ENCODE measurements around the gene DPEP2. TPM values are rescaled to one million over a fixed set of nuclear protein-coding genes. Genes with fewer than 3 reads are reported as not detected.

The DPEP2 gene
- total and polyA plus RNA-seq, 2 of the 13 experiments (the other 11 are each of a cell fraction or from before 2014, with no cell fraction given), result 0.18 TPM; not detected in 1

DNA sequence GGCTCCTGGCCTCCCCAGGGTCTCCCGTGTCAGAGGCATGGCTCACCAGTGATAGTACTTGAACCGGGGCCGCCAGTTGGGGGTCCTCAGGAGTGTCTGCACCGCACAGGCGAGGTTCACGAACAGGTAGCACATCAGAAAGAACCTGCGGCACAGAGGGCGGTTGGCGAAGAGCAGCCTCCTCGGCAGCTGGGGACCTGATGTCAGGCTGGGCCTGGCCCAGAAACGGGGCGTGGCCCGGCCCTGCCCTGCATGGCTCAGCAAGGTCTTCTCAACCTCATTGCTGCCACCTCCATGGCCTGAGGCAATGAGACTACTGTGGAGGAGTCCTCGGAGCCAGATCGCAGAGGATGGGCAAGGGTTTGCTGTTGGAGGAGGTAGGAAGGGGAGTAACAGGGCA, 51.3 kb downstream of the DPEP2 start (continued):
- TF ChIP-seq ZNF746 (CRISPR knock-in tag; IDR thresholded peaks at IDR 0.05) (no peak), SAFB2 (CRISPR knock-in tag; IDR thresholded peaks at IDR 0.05; ENCODE audit: borderline replicate concordance, low read depth) (no peak), ZNF772 (CRISPR knock-in tag; IDR thresholded peaks at IDR 0.05) (no peak), ZNF510 (CRISPR knock-in tag; IDR thresholded peaks at IDR 0.05; ENCODE audit: low read depth) (no peak), NFKBIZ (CRISPR knock-in tag; IDR thresholded peaks at IDR 0.05) (no peak), SMAD3 (CRISPR knock-in tag; IDR thresholded peaks at IDR 0.05) (no peak), DNMT1 (CRISPR knock-in tag; IDR thresholded peaks at IDR 0.05) (no peak), POLR2AphosphoS5 (IDR thresholded peaks at IDR 0.05; ENCODE audit: low read depth, low read length) (peak; percentile 24), ZNF776 (CRISPR knock-in tag; IDR thresholded peaks at IDR 0.05) (0 out of 2 replicates have a peak, but pooled peaks have one; percentile 11), IRF1 (CRISPR knock-in tag; IDR thresholded peaks at IDR 0.05; ENCODE audit: low read depth) (no peak), ZBTB20 (CRISPR knock-in tag; IDR thresholded peaks at IDR 0.05; ENCODE audit: borderline replicate concordance, low read depth) (no peak), ARID3A (IDR thresholded peaks at IDR 0.05; ENCODE audit: low read depth, low read length) (no peak), NFKB2 (CRISPR knock-in tag; IDR thresholded peaks at IDR 0.05; ENCODE audit: borderline replicate concordance) (0 out of 2 replicates have a peak, but pooled peaks have one; percentile 16), SMC3 (IDR thresholded peaks at IDR 0.05; ENCODE audit: low read length) (no peak), ZNF124 (CRISPR knock-in tag; IDR thresholded peaks at IDR 0.05) (no peak)
- TF ChIP-seq, protein P1, sequence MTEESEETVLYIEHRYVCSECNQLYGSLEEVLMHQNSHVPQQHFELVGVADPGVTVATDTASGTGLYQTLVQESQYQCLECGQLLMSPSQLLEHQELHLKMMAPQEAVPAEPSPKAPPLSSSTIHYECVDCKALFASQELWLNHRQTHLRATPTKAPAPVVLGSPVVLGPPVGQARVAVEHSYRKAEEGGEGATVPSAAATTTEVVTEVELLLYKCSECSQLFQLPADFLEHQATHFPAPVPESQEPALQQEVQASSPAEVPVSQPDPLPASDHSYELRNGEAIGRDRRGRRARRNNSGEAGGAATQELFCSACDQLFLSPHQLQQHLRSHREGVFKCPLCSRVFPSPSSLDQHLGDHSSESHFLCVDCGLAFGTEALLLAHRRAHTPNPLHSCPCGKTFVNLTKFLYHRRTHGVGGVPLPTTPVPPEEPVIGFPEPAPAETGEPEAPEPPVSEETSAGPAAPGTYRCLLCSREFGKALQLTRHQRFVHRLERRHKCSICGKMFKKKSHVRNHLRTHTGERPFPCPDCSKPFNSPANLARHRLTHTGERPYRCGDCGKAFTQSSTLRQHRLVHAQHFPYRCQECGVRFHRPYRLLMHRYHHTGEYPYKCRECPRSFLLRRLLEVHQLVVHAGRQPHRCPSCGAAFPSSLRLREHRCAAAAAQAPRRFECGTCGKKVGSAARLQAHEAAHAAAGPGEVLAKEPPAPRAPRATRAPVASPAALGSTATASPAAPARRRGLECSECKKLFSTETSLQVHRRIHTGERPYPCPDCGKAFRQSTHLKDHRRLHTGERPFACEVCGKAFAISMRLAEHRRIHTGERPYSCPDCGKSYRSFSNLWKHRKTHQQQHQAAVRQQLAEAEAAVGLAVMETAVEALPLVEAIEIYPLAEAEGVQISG (CRISPR knock-in tag; IDR thresholded peaks at IDR 0.05), result no peak
- TF ChIP-seq, protein P2, sequence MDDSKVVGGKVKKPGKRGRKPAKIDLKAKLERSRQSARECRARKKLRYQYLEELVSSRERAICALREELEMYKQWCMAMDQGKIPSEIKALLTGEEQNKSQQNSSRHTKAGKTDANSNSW (CRISPR knock-in tag; IDR thresholded peaks at IDR 0.05; ENCODE audit: borderline replicate concordance), result no peak
- TF ChIP-seq, protein P3, sequence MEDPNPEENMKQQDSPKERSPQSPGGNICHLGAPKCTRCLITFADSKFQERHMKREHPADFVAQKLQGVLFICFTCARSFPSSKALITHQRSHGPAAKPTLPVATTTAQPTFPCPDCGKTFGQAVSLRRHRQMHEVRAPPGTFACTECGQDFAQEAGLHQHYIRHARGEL (CRISPR knock-in tag; IDR thresholded peaks at IDR 0.05), result no peak

All from HepG2 (cell line).